Vagina (tissue), 2 donors: Measurements from ENCODE around the gene PARP2. TPM values are rescaled to one million over a fixed set of nuclear protein-coding genes. Genes with fewer than 3 reads are reported as not detected.
A peak's percentile ranks its signal among the peaks of the same experiment; 100 is the strongest.
"Not testable (repeated sequence)": the region's sequence is repeated elsewhere in the genome, so short reads cannot be mapped to it uniquely, and the experiment has no call there.

Experiments
- DNase-seq, 2 donors: peaks; one replicate each; pipeline ENCODE4 v3.0.0-alpha.2; 2017; ENCODE audit errors: extremely low spot score in 2 of 2
- H3K27ac ChIP-seq: fragments of 200-600 bp; sonication (generic); one replicate; pipeline ENCODE4 v1.5.1; 2019
- H3K27me3 ChIP-seq: fragments of 200-600 bp; sonication (generic); one replicate; pipeline ENCODE4 v1.5.1; 2019
- H3K36me3 ChIP-seq, 2 donors: fragments of 200-600 bp; sonication (generic); one replicate each; pipeline ENCODE4 v1.5.1; 2017 to 2019
- H3K4me1 ChIP-seq: fragments of 200-600 bp; sonication (generic); one replicate; pipeline ENCODE4 v1.5.1; 2019
- H3K4me3 ChIP-seq, 2 donors: fragments of 200-600 bp; sonication (generic); 1 replicate in 1 of 2; 2 replicates in 1 of 2; pipeline ENCODE4 v1.5.1; 2016 to 2019
- H3K9me3 ChIP-seq: fragments of 200-600 bp; sonication (generic); one replicate; pipeline ENCODE4 v1.5.1; 2019
- CTCF ChIP-seq, 3 experiments: fragments of 450-650 bp in 2 of 3; fragments of 200-600 bp in 1 of 3; sonication (generic) in 1 of 3; IDR thresholded peaks; one replicate each; pipeline ENCODE4 v1.5.1; 2017 to 2019; ENCODE audit warnings: antibody characterized with exemption in 3 of 3, mild to moderate bottlenecking in 2 of 3, moderate library complexity in 2 of 3
- POLR2A ChIP-seq, 2 donors: fragments of 450-650 bp; IDR thresholded peaks; one replicate each; pipeline ENCODE4 v1.6.1; 2017; ENCODE audit warnings: antibody characterized with exemption in 2 of 2, mild to moderate bottlenecking in 2 of 2, moderate library complexity in 2 of 2
- POLR2AphosphoS5 ChIP-seq, 2 donors: sonication (generic); formaldehyde crosslinking; IDR thresholded peaks; one replicate each; pipeline ENCODE4 v1.9.0; 2017; ENCODE audit warnings: antibody characterized with exemption in 2 of 2, mild to moderate bottlenecking in 2 of 2, low read depth in 1 of 2; ENCODE audit not compliant: insufficient read depth in 1 of 2
- intact Hi-C: fragments of 100-400 bp; cut with DNase I; formaldehyde crosslinking; loops from one replicate; pipeline ENCODE4 v1.15.1; 2023
- total RNA-seq: library from RNA; depleted of rRNA; stranded (reverse); fragments of >200 nt; gene quantifications from one replicate; pipeline ENCODE4 v1.2.3, GENCODE V29; 2016

Gene PARP2
- total RNA-seq, 1 donor from 2014 or later = 5.9 TPM

- intact Hi-C loops = no loop called here
- DNase-seq = no peak
- H3K27me3 ChIP-seq = no peaks in the 10 kb centered on the region
- H3K36me3 ChIP-seq = no peaks in the 10 kb centered on the region
- H3K9me3 ChIP-seq = no peaks in the 10 kb centered on the region
- TF ChIP-seq POLR2A (IDR thresholded peaks at IDR 0.05) (no peak), POLR2AphosphoS5 (IDR thresholded peaks at IDR 0.05; ENCODE audit: insufficient read depth in 1 of 2, low read depth in 1 of 2) (no peak), CTCF (IDR thresholded peaks at IDR 0.05) (no peak)
- peaks cover 18% of the 10 kb centered on the region for H3K4me1 ChIP-seq
- H3K27ac ChIP-seq = peak overlapping the region; percentile 87
- no peak overlapping the region for H3K4me3 ChIP-seq
Measured at GRCh38 chr14:20334017-20334416, 9.4 kb upstream of the PARP2 start.

- H3K9me3 ChIP-seq, H3K36me3 ChIP-seq, DNase-seq, H3K27ac ChIP-seq, H3K27me3 ChIP-seq, H3K4me1 ChIP-seq, H3K4me3 ChIP-seq: not testable (repeated sequence)
- intact Hi-C loops = loop anchor here (5.0 kb wide), 4 partner anchors 71 to 341 kb away; partner anchors contain the start of genes PIP4P1, RNASE4 and TEP1
Measured at GRCh38 chr14:20341032-20341431, 2.4 kb upstream of the PARP2 start.

DNA sequence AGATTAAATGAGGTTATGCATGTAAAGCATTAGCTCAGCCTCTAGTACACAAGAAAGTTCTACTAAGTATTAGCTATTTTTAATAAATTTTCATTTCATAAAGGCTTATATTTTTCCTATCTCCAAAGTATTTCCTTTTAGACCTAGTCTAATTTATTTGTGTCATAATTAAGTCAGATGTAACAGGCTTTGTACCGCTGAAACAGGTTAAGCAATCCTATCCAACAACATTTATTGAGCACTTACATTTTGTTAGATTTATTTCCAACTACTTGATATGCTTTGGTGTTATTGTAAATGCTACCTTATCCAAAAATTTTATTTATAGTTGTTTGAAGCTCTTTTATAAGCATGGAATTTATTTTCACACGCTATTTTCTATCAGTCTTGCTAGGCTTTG is 1.8 kb upstream of the PARP2 start:
- no peak for DNase-seq
- peaks cover 0 to 11% of the 10 kb centered on the region in 2 donors for H3K36me3 ChIP-seq
- H3K27me3 ChIP-seq = no peaks in the 10 kb centered on the region
- no peaks in the 10 kb centered on the region for H3K9me3 ChIP-seq
- H3K4me3 ChIP-seq = peak overlapping the region in 1 of 2 donors; percentile 86
- no peak for TF ChIP-seq CTCF (IDR thresholded peaks at IDR 0.05)
- no peak for TF ChIP-seq POLR2AphosphoS5 (IDR thresholded peaks at IDR 0.05; ENCODE audit: insufficient read depth in 1 of 2, low read depth in 1 of 2)
- no peak for TF ChIP-seq POLR2A (IDR thresholded peaks at IDR 0.05)
- intact Hi-C loops = loop anchor here (5.0 kb wide), 4 partner anchors 71 to 341 kb away; partner anchors contain the start of genes PIP4P1, RNASE4 and TEP1
- peaks cover 6% of the 10 kb centered on the region for H3K4me1 ChIP-seq
- peak overlapping the region; percentile 96 for H3K27ac ChIP-seq

- no peak for TF ChIP-seq POLR2AphosphoS5 (IDR thresholded peaks at IDR 0.05; ENCODE audit: insufficient read depth in 1 of 2, low read depth in 1 of 2)
- no peak for TF ChIP-seq CTCF (IDR thresholded peaks at IDR 0.05)
- no peak for TF ChIP-seq POLR2A (IDR thresholded peaks at IDR 0.05)
- DNase-seq = no peak
- H3K9me3 ChIP-seq = no peaks in the 10 kb centered on the region
- peaks cover 6% of the 10 kb centered on the region for H3K4me1 ChIP-seq
- H3K36me3 ChIP-seq = peaks cover 0 to 16% of the 10 kb centered on the region in 2 donors
- intact Hi-C loops = loop anchor here (5.0 kb wide), 4 partner anchors 68 to 338 kb away; partner anchors contain the start of genes PIP4P1, RNASE4 and TEP1
- no peaks in the 10 kb centered on the region for H3K27me3 ChIP-seq
- H3K4me3 ChIP-seq = peak overlapping the region; percentile 66 to 86
- H3K27ac ChIP-seq = peak overlapping the region; percentile 96
Measured at GRCh38 chr14:20343862-20344220, 406 bp downstream of the PARP2 start.

DNA sequence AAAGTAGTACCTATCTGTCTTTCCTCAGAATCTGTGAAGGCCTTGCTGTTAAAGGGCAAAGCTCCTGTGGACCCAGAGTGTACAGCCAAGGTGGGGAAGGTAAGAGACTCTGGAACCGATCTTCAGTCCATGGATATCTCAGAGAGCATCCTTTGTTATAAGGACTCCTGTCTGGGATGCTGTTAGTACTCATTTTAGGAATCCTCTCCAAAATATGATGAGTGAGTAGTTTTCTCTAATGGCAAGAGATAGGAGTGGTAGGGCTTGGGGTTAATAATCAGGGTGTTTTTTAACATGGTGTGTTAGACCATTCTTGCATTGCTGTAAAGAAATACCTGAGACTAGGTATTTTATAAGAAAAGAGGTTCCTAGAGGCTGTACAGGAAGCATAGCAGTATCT is 1.9 kb downstream of the PARP2 start:
- no peaks in the 10 kb centered on the region for H3K9me3 ChIP-seq
- no peaks in the 10 kb centered on the region for H3K27me3 ChIP-seq
- no peak for TF ChIP-seq POLR2A (IDR thresholded peaks at IDR 0.05)
- no peak for TF ChIP-seq CTCF (IDR thresholded peaks at IDR 0.05)
- DNase-seq = no peak
- intact Hi-C loops = no loop called here
- peaks cover 0 to 31% of the 10 kb centered on the region in 2 donors for H3K36me3 ChIP-seq
- H3K27ac ChIP-seq = no peak overlapping the region
- no peak overlapping the region for H3K4me3 ChIP-seq
- peaks cover 6% of the 10 kb centered on the region for H3K4me1 ChIP-seq
